ENCODE measurements around the gene ADAMTS6.

Gene ADAMTS6

GRCh38 chr5:65320250-65320649 lies 161.5 kb downstream of the ADAMTS6 start:
- no peaks in the 10 kb centered on the region for H3K27me3 ChIP-seq (ENCODE audit: insufficient read depth, low read depth, severe bottlenecking)
- no peak for TF ChIP-seq CTCF (IDR thresholded peaks at IDR 0.05; ENCODE audit: low read depth, low read length)
- no peak overlapping the region for H3K4me3 ChIP-seq (ENCODE audit: low read depth, low read length)
- DNase-seq, result no peak
- H3K27ac ChIP-seq, result no peak overlapping the region
- no peaks in the 10 kb centered on the region for H3K36me3 ChIP-seq
- H3K9me3 ChIP-seq (ENCODE audit: severe bottlenecking), result no peaks in the 10 kb centered on the region

DNA sequence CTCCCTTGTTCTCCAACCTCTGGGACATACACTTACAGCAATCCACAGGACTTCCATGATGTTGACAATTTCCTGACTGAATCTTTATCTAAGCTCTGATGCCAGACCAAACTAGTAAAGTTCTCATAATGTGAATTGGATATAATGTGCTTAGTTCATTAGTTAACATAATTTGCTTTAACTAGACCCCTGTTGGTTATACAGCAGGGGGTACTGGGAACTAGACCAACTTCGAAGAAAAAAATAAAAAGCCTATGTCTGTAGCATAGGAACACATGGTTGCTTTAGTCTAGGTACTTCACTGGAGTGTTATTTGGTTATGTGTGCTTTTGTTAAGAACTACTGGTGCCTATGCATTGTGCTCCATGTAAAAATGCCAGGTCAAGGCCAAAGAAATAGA lies 173.8 kb downstream of the ADAMTS6 start:
- no peak overlapping the region for H3K4me3 ChIP-seq (ENCODE audit: low read depth, low read length)
- TF ChIP-seq CTCF (IDR thresholded peaks at IDR 0.05; ENCODE audit: low read depth, low read length), result no peak
- no peaks in the 10 kb centered on the region for H3K27me3 ChIP-seq (ENCODE audit: insufficient read depth, low read depth, severe bottlenecking)
- no peaks in the 10 kb centered on the region for H3K36me3 ChIP-seq
- DNase-seq, result no peak
- H3K27ac ChIP-seq, result no peak overlapping the region
- H3K9me3 ChIP-seq (ENCODE audit: severe bottlenecking), result no peaks in the 10 kb centered on the region

- Histone ChIP-seq H3K27me3 (ENCODE audit: insufficient read depth, low read depth, severe bottlenecking) (no peaks in the 10 kb centered on the region), H3K4me3 (ENCODE audit: low read depth, low read length) (no peak overlapping the region), H3K36me3 (no peaks in the 10 kb centered on the region), H3K9me3 (ENCODE audit: severe bottlenecking) (no peaks in the 10 kb centered on the region), H3K27ac (no peak overlapping the region)
- TF ChIP-seq CTCF (IDR thresholded peaks at IDR 0.05; ENCODE audit: low read depth, low read length), result no peak
- no peak for DNase-seq
Observed at GRCh38 chr5:65307088-65307487, 174.6 kb downstream of the ADAMTS6 start.

DNA sequence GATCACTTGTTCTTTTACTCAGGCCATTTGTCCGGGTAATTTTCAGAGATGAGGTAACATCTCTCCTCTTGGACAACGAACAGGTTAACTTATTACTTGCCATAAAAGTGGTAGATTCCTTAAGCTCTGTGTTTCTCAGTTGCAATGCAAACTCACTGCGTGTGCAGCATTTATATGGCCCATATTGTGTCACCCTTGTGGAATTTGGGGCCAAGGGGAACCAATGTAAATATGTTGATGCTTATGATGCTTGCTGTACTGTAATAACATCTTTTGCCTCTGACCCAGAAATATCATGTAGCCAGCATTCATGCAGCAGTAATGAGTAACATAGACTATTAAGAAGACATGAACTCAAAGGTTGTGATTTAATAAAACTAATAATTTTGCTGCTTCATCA lies 175.8 kb downstream of the ADAMTS6 start:
- Histone ChIP-seq H3K4me3 (ENCODE audit: low read depth, low read length) (no peak overlapping the region), H3K27ac (no peak overlapping the region), H3K27me3 (ENCODE audit: insufficient read depth, low read depth, severe bottlenecking) (no peaks in the 10 kb centered on the region), H3K36me3 (no peaks in the 10 kb centered on the region), H3K9me3 (ENCODE audit: severe bottlenecking) (no peaks in the 10 kb centered on the region)
- no peak for DNase-seq
- TF ChIP-seq CTCF (IDR thresholded peaks at IDR 0.05; ENCODE audit: low read depth, low read length), result no peak

DNA sequence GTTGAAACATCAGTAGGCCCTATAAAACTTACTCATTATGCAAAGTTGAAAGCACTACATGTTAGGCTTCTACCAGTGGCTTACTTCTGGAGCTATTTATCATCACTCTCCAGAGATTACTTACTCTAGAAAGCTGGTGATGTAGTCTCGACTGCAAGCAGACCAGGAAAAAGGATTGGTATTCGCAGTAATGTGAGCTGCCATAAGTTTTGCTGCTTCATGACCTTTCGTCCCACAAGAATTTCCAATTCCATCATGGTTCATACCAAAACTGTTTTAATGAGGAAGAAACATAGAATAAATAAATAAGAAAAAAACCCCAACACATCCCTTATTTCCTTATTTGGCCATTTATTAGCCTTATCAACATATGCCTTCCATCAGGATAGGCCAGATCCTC lies 181.9 kb downstream of the ADAMTS6 start:
- DNase-seq, result no peak
- TF ChIP-seq CTCF (IDR thresholded peaks at IDR 0.05; ENCODE audit: low read depth, low read length), result no peak
- H3K4me3 ChIP-seq (ENCODE audit: low read depth, low read length), result no peak overlapping the region

GRCh38 chr5:65296067-65296466 lies 185.7 kb downstream of the ADAMTS6 start:
- H3K27ac ChIP-seq, result no peak overlapping the region
- H3K27me3 ChIP-seq (ENCODE audit: insufficient read depth, low read depth, severe bottlenecking), result no peaks in the 10 kb centered on the region
- no peak for DNase-seq
- no peak for TF ChIP-seq CTCF (IDR thresholded peaks at IDR 0.05; ENCODE audit: low read depth, low read length)
- no peak overlapping the region for H3K4me3 ChIP-seq (ENCODE audit: low read depth, low read length)
- no peaks in the 10 kb centered on the region for H3K36me3 ChIP-seq
- H3K9me3 ChIP-seq (ENCODE audit: severe bottlenecking), result no peaks in the 10 kb centered on the region

More for the DNA sequence above, 181.9 kb downstream of the ADAMTS6 start:
- H3K36me3 ChIP-seq, result no peaks in the 10 kb centered on the region
- no peak overlapping the region for H3K27ac ChIP-seq
- H3K9me3 ChIP-seq (ENCODE audit: severe bottlenecking), result no peaks in the 10 kb centered on the region
- no peaks in the 10 kb centered on the region for H3K27me3 ChIP-seq (ENCODE audit: insufficient read depth, low read depth, severe bottlenecking)
